OCI-M2 (cell line): Measurements from ENCODE around the gene KRT85.

ENCODE experiments used
- DNase-seq: peaks from one replicate; lab custom pipeline; 2025; ENCODE audit not compliant: unreplicated experiment; lab: John Stamatoyannopoulos, UW

Gene KRT85

GRCh38 chr12:52369211-52369610 is 1.9 kb upstream of the KRT85 start:
- no peak for DNase-seq

DNA sequence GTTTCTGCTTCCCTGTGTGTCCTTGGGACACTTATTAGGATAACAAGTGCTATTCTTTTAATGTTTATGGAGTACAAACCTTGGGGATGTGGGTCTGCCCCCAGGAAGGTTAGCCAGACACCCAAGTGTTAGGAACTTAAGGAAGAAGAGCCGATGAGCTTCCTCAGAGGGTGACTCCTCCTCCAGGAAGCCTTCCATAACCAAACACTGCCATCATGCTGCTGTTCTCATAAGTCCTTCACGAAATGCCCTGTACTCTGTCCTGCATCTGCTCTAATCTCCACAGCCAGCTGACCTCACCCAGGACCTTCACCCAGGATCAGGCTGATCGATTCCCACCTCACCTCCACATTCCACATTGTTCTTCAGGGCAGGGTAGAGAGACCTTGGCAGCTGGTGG is 1.2 kb upstream of the KRT85 start:
- no peak for DNase-seq

DNA sequence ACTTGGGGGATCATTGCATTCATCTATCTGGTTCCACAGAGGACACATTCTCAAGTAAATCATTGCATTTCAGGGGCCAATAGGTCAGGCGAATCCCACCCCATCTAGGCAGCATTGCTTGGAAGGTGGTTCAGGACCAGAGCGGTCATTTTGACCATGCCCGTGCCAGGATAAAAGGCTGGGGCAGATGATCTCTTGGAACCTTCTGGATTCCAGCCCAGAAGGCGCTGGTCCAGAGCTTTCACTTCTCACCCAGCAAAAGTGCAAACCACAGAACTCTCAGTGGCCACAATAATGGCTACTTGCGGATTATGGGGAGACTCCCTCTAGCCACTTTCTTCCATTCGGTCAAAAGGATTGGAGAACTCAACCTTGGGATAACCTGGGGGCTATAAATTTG is 595 bp upstream of the KRT85 start:
- no peak for DNase-seq

- no peak for DNase-seq
Measured at GRCh38 chr12:52364901-52365489, 2.3 kb downstream of the KRT85 start.

- DNase-seq, result no peak
Measured at GRCh38 chr12:52364061-52364460, 3.2 kb downstream of the KRT85 start.

DNA sequence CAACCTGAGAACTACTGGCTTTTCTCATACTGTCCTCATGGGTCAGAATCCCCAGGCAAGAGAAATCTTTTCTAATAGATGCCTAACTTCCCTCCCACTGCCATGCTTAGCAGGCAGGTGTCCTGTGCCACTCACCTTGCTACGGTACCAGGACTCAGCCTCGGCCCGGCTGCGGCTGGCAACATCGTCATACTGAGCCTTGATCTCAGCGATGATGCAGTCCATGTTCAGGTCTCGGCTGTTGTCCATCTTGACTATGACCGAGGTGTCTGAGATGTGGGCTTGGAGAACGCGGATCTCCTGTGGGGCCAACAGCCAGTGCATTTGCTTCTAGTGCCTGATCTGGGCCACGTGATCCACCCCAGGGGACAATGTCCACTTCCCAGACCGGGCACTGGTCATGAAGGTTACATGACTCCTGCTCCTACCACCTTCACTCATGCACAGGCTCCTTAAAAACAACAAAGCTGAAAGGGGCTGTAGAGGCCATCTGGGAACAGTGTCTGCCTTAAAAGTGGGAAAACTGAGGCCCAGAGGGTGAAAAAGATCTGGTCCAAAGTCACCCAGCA is 4.1 kb downstream of the KRT85 start:
- DNase-seq, result no peak

DNA sequence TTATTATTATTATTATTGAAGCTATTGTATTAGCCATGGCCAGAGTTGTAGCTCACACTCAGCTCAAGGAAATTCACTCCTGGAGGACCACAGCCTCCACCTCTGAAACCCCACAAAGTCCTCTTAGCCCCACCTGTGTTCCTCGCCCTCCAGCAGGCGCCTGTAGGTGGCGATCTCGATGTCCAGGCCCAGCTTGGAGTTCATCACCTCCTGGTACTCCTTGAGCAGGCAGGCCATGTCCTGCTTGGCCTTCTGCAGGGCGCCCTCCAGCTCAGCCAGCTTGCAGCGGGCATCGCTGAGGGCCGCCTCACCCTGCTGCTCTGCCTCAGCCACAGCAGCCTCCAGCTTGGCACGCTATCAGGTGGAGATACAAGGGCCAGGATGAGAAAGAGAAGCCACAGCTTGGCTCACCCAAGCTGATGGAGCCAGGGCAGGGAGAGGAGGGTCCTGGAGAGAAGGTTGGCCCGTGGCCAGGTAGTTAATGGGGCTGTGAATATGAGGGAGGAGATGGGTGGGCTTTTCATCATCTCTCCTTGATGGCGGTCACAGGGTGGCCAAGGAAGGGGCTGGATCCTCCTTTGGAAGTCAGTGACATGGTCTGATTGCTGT is 5.1 kb downstream of the KRT85 start:
- DNase-seq, result no peak

GRCh38 chr12:52361553-52361952 is 5.7 kb downstream of the KRT85 start:
- DNase-seq, result no peak

GRCh38 chr12:52360663-52361271 is 6.5 kb downstream of the KRT85 start:
- DNase-seq, result no peak

- no peak for DNase-seq
Measured at GRCh38 chr12:52360106-52360662, 7.1 kb downstream of the KRT85 start.

GRCh38 chr12:52359621-52360061 is 7.6 kb downstream of the KRT85 start:
- no peak for DNase-seq

DNA sequence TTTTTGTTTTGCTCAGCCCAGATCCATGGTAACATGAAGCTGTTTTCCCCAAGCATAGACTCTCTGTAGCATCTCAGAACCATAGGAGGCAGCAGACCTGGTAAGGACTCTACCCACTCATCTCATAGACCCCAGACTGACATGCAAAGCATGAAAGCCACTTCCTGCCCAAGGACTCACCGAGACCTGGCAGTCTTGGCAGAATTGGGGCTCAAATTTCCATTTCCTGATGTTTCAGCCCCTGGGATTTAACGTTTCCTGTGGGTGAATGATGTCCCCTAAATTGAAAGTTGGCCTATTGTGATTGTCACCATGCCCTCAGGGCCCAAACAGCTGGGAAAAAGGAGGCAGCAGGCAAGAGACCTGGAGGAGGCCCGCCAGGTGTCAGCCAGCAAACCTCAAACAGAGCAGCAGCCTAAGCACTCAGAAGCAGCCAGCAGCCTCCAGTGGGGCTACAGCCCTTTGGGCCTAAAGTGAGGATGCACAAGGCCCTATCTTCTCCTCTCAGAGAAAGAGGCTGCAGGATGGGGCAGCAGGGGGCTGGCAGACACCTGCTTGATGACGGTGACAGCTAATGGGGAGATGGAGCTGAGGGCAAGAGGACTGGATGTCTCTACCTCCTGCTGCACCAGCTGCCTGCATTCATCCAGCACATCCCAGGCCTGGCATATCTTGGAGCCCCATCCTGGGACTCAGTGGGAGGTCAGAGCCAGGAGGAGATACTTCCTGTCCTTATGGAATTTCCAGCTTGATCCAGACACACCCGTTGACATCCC is 8.5 kb downstream of the KRT85 start:
- DNase-seq, result no peak

DNA sequence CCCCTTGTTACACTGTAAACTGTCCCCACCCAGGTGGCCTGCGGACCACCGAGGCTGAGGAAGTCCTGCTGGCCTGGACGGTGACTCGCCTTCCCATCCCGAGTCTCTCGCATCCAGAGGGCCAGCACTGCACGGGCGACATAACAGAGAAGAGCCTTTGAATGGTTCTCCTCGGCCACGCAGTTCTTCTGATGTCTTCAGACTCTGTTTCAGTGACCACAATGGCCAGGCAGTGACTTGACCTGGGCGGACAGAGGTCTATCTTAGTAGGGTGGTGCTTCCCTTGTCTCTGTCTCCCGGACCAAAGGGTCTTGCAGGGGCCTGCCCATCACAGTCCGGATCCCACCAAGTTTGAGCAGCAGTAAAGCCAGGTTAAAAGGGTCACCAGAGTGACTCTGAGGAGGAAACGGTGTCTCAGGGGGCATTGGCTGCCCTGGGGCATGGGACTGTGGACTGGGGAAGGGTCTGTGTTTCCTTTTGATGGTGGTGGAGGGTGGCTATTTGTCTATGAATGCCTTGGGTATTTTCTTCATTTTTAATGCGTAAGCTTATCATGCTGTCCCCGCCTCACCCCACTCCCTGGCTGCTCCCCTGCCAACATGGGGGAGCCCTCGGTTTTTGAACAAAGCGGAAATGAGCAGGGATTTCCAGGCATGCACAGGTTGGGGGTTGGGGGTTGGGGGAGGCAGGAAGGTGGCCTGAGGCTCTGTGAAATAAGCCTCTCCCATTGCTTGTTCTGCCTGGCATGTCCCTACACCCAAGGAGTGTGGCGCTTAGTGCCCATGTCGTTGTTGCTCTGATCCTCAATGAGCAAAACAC is 10.3 kb downstream of the KRT85 start:
- DNase-seq, result no peak

DNA sequence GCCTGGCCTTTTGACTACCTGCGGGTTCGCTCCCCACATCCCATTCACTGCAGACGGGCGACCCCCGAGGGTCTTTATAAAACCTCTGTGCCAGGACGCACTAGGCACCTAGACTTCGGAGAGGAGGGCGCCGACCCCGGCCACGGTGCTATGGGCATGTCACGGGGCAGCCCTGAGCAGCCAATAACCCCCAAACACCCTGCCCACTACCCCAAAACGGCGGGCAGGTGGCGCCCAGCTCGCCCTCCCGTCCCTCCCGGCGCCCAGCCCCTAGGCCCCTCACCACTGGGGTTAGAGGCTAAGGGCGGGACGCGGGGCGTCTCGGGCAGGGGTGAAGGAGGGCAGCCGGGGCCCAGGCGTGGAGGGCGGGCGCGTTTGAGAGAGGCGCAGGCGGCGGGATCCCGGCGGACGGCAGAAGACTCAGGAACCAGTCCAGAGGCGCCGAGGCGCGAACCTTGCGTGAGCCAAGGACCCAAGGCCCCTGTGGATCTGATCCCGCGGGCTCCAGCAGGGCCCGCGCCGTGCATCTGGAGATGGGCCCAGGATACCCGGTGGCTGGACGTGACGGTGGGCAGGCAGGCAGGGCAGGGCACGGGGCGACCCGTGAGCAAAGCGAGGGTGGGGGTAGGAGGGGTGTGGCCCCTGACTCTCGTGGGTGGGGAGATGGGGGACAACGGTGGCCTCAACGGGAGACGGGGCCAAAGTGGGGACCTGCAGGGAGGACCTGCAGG is 11.1 kb downstream of the KRT85 start:
- DNase-seq, result no peak

GRCh38 chr12:52355176-52355575 is 12.1 kb downstream of the KRT85 start:
- DNase-seq, result no peak

- no peak for DNase-seq
Measured at GRCh38 chr12:52354200-52354599, 13.1 kb downstream of the KRT85 start.

- DNase-seq, result no peak
Measured at GRCh38 chr12:52353766-52354165, 13.5 kb downstream of the KRT85 start.

- no peak for DNase-seq
Measured at GRCh38 chr12:52352951-52353350, 14.3 kb downstream of the KRT85 start.

DNA sequence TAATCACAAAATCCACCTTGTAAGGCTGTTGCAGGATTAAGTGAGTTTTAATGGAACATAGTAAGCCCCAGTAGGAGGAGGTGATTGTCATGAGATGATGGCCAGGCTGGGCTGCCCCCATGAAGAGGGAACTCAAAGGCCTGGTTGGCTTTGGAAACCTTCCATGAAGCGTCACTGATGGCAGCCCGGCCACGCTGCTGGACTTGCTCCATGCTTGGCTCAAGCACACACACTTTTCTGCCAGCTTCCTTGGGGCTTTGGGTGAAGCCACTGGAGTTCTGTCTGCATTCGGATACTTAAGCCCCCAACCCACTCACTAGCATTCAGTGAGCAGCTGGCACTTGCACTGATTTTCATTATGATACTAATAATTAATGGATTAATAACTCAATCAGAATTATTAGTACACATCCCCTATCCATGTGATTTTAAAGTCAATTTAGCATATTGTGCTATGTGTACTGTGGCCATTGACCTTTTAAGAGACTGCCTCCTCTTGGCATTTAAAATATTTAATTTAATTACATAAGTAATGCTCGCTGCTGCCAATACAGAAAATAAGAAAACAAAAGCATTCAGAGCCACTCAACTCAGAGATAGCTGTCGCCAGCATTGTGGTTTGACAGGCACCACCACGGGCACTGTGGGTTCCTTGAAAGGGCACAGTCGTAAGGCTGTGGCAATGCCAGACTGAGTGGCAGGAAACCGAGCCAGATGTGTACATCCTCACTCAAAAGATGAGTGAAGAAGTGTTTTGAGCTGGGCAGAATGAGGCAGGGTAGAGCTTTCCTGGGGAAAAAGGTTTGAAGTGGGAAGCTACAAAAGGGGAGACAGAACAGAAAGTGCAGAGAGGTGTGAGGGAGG is 15.9 kb downstream of the KRT85 start:
- no peak for DNase-seq
